Measurements from ENCODE around the gene PLIN5. TPM values are rescaled to one million over a fixed set of nuclear protein-coding genes. Genes with fewer than 3 reads are reported as not detected.
"Not testable (repeated sequence)": the region's sequence is repeated elsewhere in the genome, so short reads cannot be mapped to it uniquely, and the experiment has no call there.

PLIN5 gene
- total RNA-seq, 2 experiments from 2014 or later, result 0.17 to 0.31 TPM

GRCh38 chr19:4576016-4576933 is 41.3 kb upstream of the PLIN5 start:
- H3K27me3 Mint-ChIP-seq, result peaks cover 39% of the 10 kb centered on the region
- no peaks in the 10 kb centered on the region for H3K4me1 Mint-ChIP-seq (ENCODE audit: low read depth)
- intact Hi-C loops (cut with micrococcal nuclease), result loop anchor here (2.0 kb wide), 1 partner anchor 61 kb away; no protein-coding TSS in a partner anchor
- DNase-seq, result peak; percentile 79
- POLR2A ChIA-PET, result no interaction called here
- CTCF ChIA-PET, result interaction anchor here (0.6 to 5.8 kb wide), 12 partner anchors 9 to 192 kb away, joined by 3 to 61 read pairs (median 3); no protein-coding TSS in a partner anchor
- H3K27ac Mint-ChIP-seq, result no peak overlapping the region
- no peaks in the 10 kb centered on the region for H3K36me3 Mint-ChIP-seq
- H3K4me3 Mint-ChIP-seq, result no peak overlapping the region
- H3K9me3 Mint-ChIP-seq, result no peaks in the 10 kb centered on the region

- peak; percentile 30 for DNase-seq
- Mint-ChIP-seq H3K4me1 (ENCODE audit: low read depth) (no peaks in the 10 kb centered on the region), H3K9me3 (no peaks in the 10 kb centered on the region), H3K36me3 (no peaks in the 10 kb centered on the region), H3K27me3 (peaks cover 39% of the 10 kb centered on the region), H3K4me3 (no peak overlapping the region), H3K27ac (no peak overlapping the region)
- ChIA-PET CTCF (interaction anchor here (0.6 to 5.8 kb wide), 9 partner anchors 9 to 193 kb away, joined by 3 to 61 read pairs (median 4); no protein-coding TSS in a partner anchor), POLR2A (no interaction called here)
- intact Hi-C loops (cut with micrococcal nuclease), result loop anchor here (2.0 kb wide), 1 partner anchor 61 kb away; no protein-coding TSS in a partner anchor
Measured at GRCh38 chr19:4575267-4576015, 40.4 kb upstream of the PLIN5 start.

DNA sequence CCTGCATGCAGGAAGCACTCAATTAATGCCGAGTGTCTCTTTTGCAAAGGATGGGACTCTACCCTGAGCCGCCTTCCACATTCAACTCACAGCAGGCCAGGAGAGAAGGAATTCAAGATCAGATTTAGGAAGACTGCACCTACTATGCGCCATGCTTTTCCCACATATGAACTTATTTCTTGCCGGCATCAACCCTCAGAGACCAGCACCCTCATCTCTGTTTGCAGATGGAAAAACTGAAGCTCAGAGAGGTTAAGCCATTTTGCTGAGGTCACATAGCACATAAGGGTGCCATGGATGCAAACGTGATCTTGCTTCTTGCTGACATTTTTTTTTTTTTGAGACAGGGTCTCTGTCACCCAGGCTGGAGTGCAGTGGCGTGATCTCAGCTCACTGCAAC is 38.7 kb upstream of the PLIN5 start:
- POLR2A ChIA-PET, result interaction anchor here (0.6 kb wide), 1 partner anchor 84 kb away, joined by 4 read pairs; no protein-coding TSS in a partner anchor
- intact Hi-C loops (cut with micrococcal nuclease), result no loop called here

GRCh38 chr19:4571305-4571917 is 36.4 kb upstream of the PLIN5 start:
- ChIA-PET POLR2A (no interaction called here), CTCF (interaction anchor here (0.9 to 5.8 kb wide), 4 partner anchors 46 to 66 kb away, joined by 3 to 66 read pairs (median 10); no protein-coding TSS in a partner anchor)
- intact Hi-C loops (cut with micrococcal nuclease), result no loop called here
- no peak overlapping the region for H3K27ac Mint-ChIP-seq
- peaks cover 24% of the 10 kb centered on the region for H3K27me3 Mint-ChIP-seq
- no peak for DNase-seq
- H3K36me3 Mint-ChIP-seq, result no peaks in the 10 kb centered on the region
- H3K9me3 Mint-ChIP-seq, result no peaks in the 10 kb centered on the region
- no peaks in the 10 kb centered on the region for H3K4me1 Mint-ChIP-seq (ENCODE audit: low read depth)
- no peak overlapping the region for H3K4me3 Mint-ChIP-seq

More for the DNA sequence above, 38.7 kb upstream of the PLIN5 start:
- H3K4me3 Mint-ChIP-seq, result no peak overlapping the region
- H3K27ac Mint-ChIP-seq, result no peak overlapping the region
- no peaks in the 10 kb centered on the region for H3K9me3 Mint-ChIP-seq
- CTCF ChIA-PET, result interaction anchor here (5.8 kb wide), 1 partner anchor 63 kb away, joined by 61 read pairs; no protein-coding TSS in a partner anchor
- no peaks in the 10 kb centered on the region for H3K36me3 Mint-ChIP-seq
- DNase-seq, result no peak
- H3K27me3 Mint-ChIP-seq, result peaks cover 27% of the 10 kb centered on the region
- no peaks in the 10 kb centered on the region for H3K4me1 Mint-ChIP-seq (ENCODE audit: low read depth)

GRCh38 chr19:4570916-4571304 is 35.9 kb upstream of the PLIN5 start:
- POLR2A ChIA-PET, result no interaction called here
- H3K4me3 Mint-ChIP-seq, result no peak overlapping the region
- intact Hi-C loops (cut with micrococcal nuclease), result no loop called here

GRCh38 chr19:4570402-4570801 is 35.4 kb upstream of the PLIN5 start:
- CTCF ChIA-PET, result interaction anchor here (0.9 to 5.8 kb wide), 4 partner anchors 19 to 67 kb away, joined by 3 to 66 read pairs (median 10); no protein-coding TSS in a partner anchor
- POLR2A ChIA-PET, result no interaction called here
- Mint-ChIP-seq H3K36me3 (no peaks in the 10 kb centered on the region), H3K4me1 (ENCODE audit: low read depth) (no peaks in the 10 kb centered on the region), H3K4me3 (no peak overlapping the region), H3K27me3 (peaks cover 17% of the 10 kb centered on the region), H3K9me3 (no peaks in the 10 kb centered on the region), H3K27ac (no peak overlapping the region)
- intact Hi-C loops (cut with micrococcal nuclease), result no loop called here
- DNase-seq, result no peak

More at GRCh38 chr19:4570916-4571304, 35.9 kb upstream of the PLIN5 start:
- H3K4me1 Mint-ChIP-seq (ENCODE audit: low read depth), result no peaks in the 10 kb centered on the region
- H3K27ac Mint-ChIP-seq, result no peak overlapping the region
- DNase-seq, result no peak
- no peaks in the 10 kb centered on the region for H3K9me3 Mint-ChIP-seq
- CTCF ChIA-PET, result interaction anchor here (0.9 to 5.8 kb wide), 4 partner anchors 18 to 66 kb away, joined by 3 to 66 read pairs (median 10); no protein-coding TSS in a partner anchor
- H3K36me3 Mint-ChIP-seq, result no peaks in the 10 kb centered on the region
- H3K27me3 Mint-ChIP-seq, result peaks cover 19% of the 10 kb centered on the region

DNA sequence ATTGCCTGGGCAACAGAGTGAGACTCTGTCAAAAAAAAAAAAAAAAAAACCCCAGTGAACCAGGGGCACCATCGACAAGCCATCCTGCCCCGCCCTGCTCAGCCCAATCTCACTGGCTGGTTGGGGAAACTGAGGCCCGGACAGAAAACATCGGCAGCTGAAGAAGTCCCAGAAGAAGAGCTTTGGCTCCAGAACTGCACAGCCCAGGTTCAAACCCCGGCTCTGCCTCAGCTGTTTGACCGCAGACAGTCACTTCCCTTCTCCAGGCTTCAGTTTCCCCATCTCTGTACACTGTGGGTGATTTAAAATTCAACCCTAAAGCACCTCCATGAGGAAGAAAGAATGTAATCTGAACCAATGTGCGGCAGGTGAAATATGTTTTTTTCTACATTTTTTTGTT is 33.9 kb upstream of the PLIN5 start:
- Mint-ChIP-seq H3K27ac (no peak overlapping the region), H3K4me1 (ENCODE audit: low read depth) (no peaks in the 10 kb centered on the region), H3K27me3 (peaks cover 11% of the 10 kb centered on the region), H3K4me3 (no peak overlapping the region), H3K9me3 (no peaks in the 10 kb centered on the region), H3K36me3 (no peaks in the 10 kb centered on the region)
- intact Hi-C loops (cut with micrococcal nuclease), result no loop called here
- DNase-seq, result no peak
- ChIA-PET POLR2A (no interaction called here), CTCF (interaction anchor here (0.6 to 5.8 kb wide), 4 partner anchors 65 to 199 kb away, joined by 3 to 66 read pairs (median 19); no protein-coding TSS in a partner anchor)

- Mint-ChIP-seq H3K36me3 (no peaks in the 10 kb centered on the region), H3K4me3 (no peak overlapping the region), H3K27ac (no peak overlapping the region), H3K27me3 (peaks cover 9% of the 10 kb centered on the region), H3K9me3 (no peaks in the 10 kb centered on the region), H3K4me1 (ENCODE audit: low read depth) (no peaks in the 10 kb centered on the region)
- CTCF ChIA-PET, result interaction anchor here (0.6 to 5.8 kb wide), 12 partner anchors 8 to 1077 kb away, joined by 3 to 66 read pairs (median 4); partner anchors contain the start of gene PLIN5
- intact Hi-C loops (cut with micrococcal nuclease), result no loop called here
- peak; percentile 80 for DNase-seq
- POLR2A ChIA-PET, result no interaction called here
Measured at GRCh38 chr19:4567584-4568071, 32.6 kb upstream of the PLIN5 start.

GRCh38 chr19:4566402-4567051 is 31.5 kb upstream of the PLIN5 start:
- Mint-ChIP-seq H3K36me3 (no peaks in the 10 kb centered on the region), H3K4me1 (ENCODE audit: low read depth) (no peaks in the 10 kb centered on the region), H3K4me3 (no peak overlapping the region), H3K27me3 (peaks cover 8% of the 10 kb centered on the region), H3K9me3 (no peaks in the 10 kb centered on the region), H3K27ac (no peak overlapping the region)
- ChIA-PET CTCF (interaction anchor here (0.6 to 5.8 kb wide), 12 partner anchors 9 to 1076 kb away, joined by 3 to 66 read pairs (median 4); partner anchors contain the start of gene PLIN5), POLR2A (no interaction called here)
- DNase-seq, result no peak
- intact Hi-C loops (cut with micrococcal nuclease), result no loop called here

GRCh38 chr19:4563562-4563961 is 28.5 kb upstream of the PLIN5 start:
- H3K9me3 Mint-ChIP-seq; DNase-seq; intact Hi-C loops (cut with micrococcal nuclease); H3K27ac Mint-ChIP-seq; H3K27me3 Mint-ChIP-seq; H3K4me3 Mint-ChIP-seq; H3K36me3 Mint-ChIP-seq; POLR2A ChIA-PET; CTCF ChIA-PET; H3K4me1 Mint-ChIP-seq (ENCODE audit: low read depth): not testable (repeated sequence)

DNA sequence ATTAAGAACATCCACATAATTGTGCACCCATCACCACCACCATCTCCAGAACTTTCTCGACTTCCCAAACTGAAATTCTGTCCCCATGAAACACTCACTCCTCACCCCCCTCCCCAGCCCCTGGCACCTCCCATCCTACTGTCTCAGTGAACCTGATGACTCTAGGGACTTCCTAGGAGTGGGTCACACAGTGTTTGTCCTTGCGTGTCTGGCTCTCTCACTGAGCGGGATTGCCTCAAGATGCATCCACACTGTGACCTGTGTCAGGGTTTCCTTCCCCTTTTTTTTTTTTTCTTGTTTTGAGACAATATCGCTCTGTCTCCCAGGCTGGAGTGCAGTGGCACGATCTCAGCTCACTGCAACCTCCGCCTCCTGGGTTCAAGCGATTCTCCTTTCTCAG is 27.1 kb upstream of the PLIN5 start:
- H3K9me3 Mint-ChIP-seq; H3K4me1 Mint-ChIP-seq (ENCODE audit: low read depth); intact Hi-C loops (cut with micrococcal nuclease); H3K4me3 Mint-ChIP-seq; DNase-seq; POLR2A ChIA-PET; H3K36me3 Mint-ChIP-seq; H3K27ac Mint-ChIP-seq; H3K27me3 Mint-ChIP-seq: not testable (repeated sequence)
- CTCF ChIA-PET, result interaction anchor here (0.7 kb wide), 1 partner anchor 1212 kb away, joined by 3 read pairs; no protein-coding TSS in a partner anchor
